Karpas-422 (cell line): ENCODE data around the gene LANCL2. TPM values are rescaled to one million over a fixed set of nuclear protein-coding genes. Genes with fewer than 3 reads are reported as not detected.

Experiments
- DNase-seq: peaks from one replicate; pipeline ENCODE4 v3.0.0-alpha.2; 2015
- H2AFZ ChIP-seq: fragments of 200-600 bp; sonication (generic); 2 replicates; pipeline ENCODE4 v1.6.1; 2014; ENCODE audit warnings: antibody characterized with exemption, low read length, mixed read lengths
- H3K27ac ChIP-seq: fragments of 200-600 bp; sonication (generic); 2 replicates; pipeline ENCODE4 v1.5.1; 2014; ENCODE audit warnings: mild to moderate bottlenecking, low read length, moderate library complexity
- H3K27me3 ChIP-seq: fragments of 200-600 bp; sonication (generic); 2 replicates; pipeline ENCODE4 v1.6.1; 2014; ENCODE audit warnings: low read length, mixed read lengths
- H3K36me3 ChIP-seq: fragments of 200-600 bp; sonication (generic); 2 replicates; pipeline ENCODE4 v1.6.1; 2014; ENCODE audit warnings: low read length, mixed read lengths; ENCODE audit not compliant: insufficient read depth
- H3K4me1 ChIP-seq: fragments of 200-600 bp; sonication (generic); 2 replicates; pipeline ENCODE4 v1.6.1; 2014; ENCODE audit warnings: mild to moderate bottlenecking, low read length, mixed read lengths
- H3K4me2 ChIP-seq: fragments of 200-600 bp; sonication (generic); 2 replicates; pipeline ENCODE4 v1.6.1; 2014; ENCODE audit warnings: low read length, low read depth, mild to moderate bottlenecking; ENCODE audit not compliant: poor library complexity, severe bottlenecking
- H3K4me3 ChIP-seq: fragments of 200-600 bp; sonication (generic); 2 replicates; pipeline ENCODE4 v1.5.1; 2014; ENCODE audit warnings: mild to moderate bottlenecking, antibody characterized with exemption, low read length, mixed read lengths
- H3K79me2 ChIP-seq: fragments of 200-600 bp; sonication (generic); 2 replicates; pipeline ENCODE4 v1.6.1; 2014; ENCODE audit warnings: mild to moderate bottlenecking, low read length, mixed read lengths
- H3K9ac ChIP-seq: fragments of 200-600 bp; sonication (generic); 2 replicates; pipeline ENCODE4 v1.6.0; 2014; ENCODE audit warnings: low read length
- H3K9me2 ChIP-seq: fragments of 200-600 bp; sonication (generic), shearing (Covaris generic); replicated peaks from 2 replicates; pipeline ENCODE4 v1.6.0; 2014; ENCODE audit warnings: mild to moderate bottlenecking, low read length, moderate library complexity; ENCODE audit not compliant: insufficient read depth
- H3K9me3 ChIP-seq: fragments of 300-700, 200-600 bp; sonication (generic); 2 replicates; pipeline ENCODE4 v1.6.1; 2014; ENCODE audit warnings: low read length, mixed read lengths
- H4K20me1 ChIP-seq: fragments of 200-600 bp; sonication (generic); 2 replicates; pipeline ENCODE4 v1.6.1; 2014; ENCODE audit warnings: mild to moderate bottlenecking, antibody characterized with exemption, low read length, low read depth; ENCODE audit not compliant: insufficient read depth
- total RNA-seq: library from RNA; depleted of rRNA; stranded (reverse); fragments of >200 nt; shearing (Covaris generic); gene quantifications from 2 replicates; pipeline ENCODE4 v1.2.3, GENCODE V29; 2014; ENCODE audit warnings: low replicate concordance

The LANCL2 gene
- total RNA-seq, 1 experiment from 2014 or later: 10.9 TPM

DNA sequence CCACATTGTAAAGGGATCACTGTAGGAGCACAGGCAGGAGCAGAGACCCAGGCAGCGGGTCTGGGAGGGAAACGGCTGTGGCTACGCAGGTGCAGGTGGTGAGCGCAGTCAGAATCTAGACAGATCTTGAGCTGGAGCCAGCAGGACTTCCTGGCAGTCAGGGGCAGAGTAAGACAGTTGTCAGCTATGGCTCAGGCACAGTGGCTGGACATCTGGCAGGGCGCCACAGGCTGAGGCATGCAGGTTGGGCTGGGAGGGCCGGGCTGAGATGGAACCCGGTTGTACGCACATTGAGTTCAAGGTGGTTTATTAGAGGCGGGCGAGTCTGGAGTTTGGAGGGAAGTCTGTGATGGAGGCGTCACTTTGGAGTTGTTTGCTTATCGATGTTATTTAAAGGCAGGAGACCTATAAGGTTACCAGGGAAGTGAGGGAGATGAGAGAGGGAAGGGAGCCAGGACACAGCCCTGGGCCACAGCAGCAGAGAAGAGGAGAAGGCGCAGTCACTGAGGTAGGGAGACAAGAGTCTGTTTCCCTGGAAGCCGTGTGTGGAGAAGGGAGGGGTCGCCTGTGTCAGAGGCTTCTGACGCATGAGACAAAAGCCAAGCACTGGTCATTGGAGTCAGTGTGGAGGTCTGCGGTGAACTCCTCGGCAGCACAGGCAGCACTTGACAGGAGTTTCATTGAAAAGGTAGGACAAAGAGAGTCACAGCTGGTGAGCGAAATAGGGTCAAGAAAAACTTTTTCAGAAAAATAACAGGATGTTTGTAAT is 73.8 kb downstream of the LANCL2 start:
- H3K79me2 ChIP-seq: no peaks in the 10 kb centered on the region
- H2AFZ ChIP-seq: no peak overlapping the region
- no peak overlapping the region for H3K9ac ChIP-seq
- H3K27me3 ChIP-seq: no peaks in the 10 kb centered on the region
- H3K4me3 ChIP-seq: no peak overlapping the region
- no peaks in the 10 kb centered on the region for H4K20me1 ChIP-seq
- H3K36me3 ChIP-seq: no peaks in the 10 kb centered on the region
- no peaks in the 10 kb centered on the region for H3K9me2 ChIP-seq
- no peaks in the 10 kb centered on the region for H3K4me1 ChIP-seq
- DNase-seq: no peak
- H3K4me2 ChIP-seq: no peak overlapping the region
- H3K9me3 ChIP-seq: no peaks in the 10 kb centered on the region
- no peak overlapping the region for H3K27ac ChIP-seq

DNA sequence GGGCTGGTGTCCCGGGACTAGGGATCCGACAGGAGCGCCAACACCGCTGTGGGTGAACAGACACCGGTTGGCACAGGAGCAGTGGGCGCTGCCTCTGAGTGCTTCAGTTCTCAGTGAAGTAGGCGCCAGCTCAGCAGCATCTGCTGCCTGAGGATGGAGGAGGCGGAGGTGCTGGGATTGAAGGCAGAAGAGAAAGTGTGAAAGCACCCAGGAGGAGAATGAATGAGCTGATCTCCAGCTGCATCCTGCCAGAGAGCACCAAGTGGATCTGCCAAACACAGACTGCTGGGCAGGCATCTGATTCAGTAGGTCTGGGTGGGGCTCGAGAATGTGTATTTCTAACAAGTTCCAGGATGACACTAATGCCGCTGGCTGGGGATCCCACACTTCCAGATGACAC is 74.5 kb downstream of the LANCL2 start:
- Histone ChIP-seq H3K9me2 (no peaks in the 10 kb centered on the region), H2AFZ (no peak overlapping the region), H3K4me2 (no peak overlapping the region), H3K27ac (no peak overlapping the region), H3K9ac (no peak overlapping the region), H3K27me3 (no peaks in the 10 kb centered on the region), H3K79me2 (no peaks in the 10 kb centered on the region), H3K9me3 (no peaks in the 10 kb centered on the region), H3K4me3 (no peak overlapping the region), H3K36me3 (no peaks in the 10 kb centered on the region), H3K4me1 (no peaks in the 10 kb centered on the region), H4K20me1 (no peaks in the 10 kb centered on the region)
- DNase-seq: no peak

DNA sequence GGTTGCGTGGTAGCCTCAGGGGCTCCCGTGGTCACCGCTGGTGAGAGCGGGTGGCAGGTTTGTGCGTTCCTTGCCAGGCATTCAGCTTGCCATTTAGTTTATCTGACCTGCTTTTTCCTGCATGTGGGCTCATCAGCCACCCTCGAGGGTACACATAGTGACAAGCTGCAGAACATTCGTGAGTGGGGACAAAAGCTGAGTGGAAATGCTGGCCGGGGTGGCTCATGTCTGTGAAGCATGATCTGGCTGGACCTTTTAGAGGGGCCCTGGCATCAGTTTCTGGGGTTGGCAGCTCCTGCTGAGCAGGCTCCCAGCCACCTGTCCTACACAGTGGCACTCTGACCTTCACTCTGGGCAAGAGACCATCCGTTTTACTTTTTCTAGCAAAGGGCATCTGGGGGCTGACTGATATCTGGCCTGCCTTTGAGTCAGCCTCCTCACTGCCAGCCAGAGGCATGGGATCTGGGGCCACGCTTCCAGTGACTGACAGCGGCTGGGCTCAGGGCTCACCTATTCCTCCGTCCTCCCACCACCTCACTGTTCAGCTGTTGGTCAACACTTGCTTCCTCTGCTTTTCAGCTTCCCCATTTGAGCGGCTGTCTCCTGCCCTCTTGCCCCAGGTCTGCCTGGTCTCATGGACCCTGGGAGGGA is 75.0 kb downstream of the LANCL2 start:
- Histone ChIP-seq H3K9ac (no peak overlapping the region), H2AFZ (no peak overlapping the region), H3K79me2 (no peaks in the 10 kb centered on the region), H3K4me2 (no peak overlapping the region), H4K20me1 (no peaks in the 10 kb centered on the region), H3K9me3 (no peaks in the 10 kb centered on the region), H3K4me3 (no peak overlapping the region), H3K4me1 (no peaks in the 10 kb centered on the region), H3K9me2 (no peaks in the 10 kb centered on the region), H3K27me3 (no peaks in the 10 kb centered on the region), H3K27ac (no peak overlapping the region), H3K36me3 (no peaks in the 10 kb centered on the region)
- no peak for DNase-seq

DNA sequence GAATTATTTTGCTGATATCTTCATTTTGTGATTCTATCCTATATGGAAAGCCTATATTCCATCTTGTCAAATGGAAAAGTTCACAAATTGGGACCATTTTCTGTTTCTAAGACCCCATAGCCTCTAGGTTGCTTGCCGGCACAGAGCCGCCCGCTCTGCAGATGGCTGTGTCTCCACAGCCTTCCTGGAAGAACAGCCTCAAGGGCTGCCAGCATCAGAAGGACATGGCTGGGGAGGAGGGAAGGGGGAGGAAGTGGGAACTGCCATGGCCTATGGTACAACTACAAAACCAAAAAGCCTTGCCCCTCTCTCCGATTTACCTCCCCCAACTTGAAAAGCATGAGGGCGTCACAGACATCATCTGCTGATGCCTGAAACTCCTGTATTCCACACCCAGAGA is 75.9 kb downstream of the LANCL2 start:
- no peaks in the 10 kb centered on the region for H3K27me3 ChIP-seq
- no peaks in the 10 kb centered on the region for H3K9me3 ChIP-seq
- DNase-seq: no peak
- H3K4me2 ChIP-seq: no peak overlapping the region
- no peaks in the 10 kb centered on the region for H3K36me3 ChIP-seq
- no peak overlapping the region for H2AFZ ChIP-seq
- H3K4me3 ChIP-seq: no peak overlapping the region
- no peaks in the 10 kb centered on the region for H3K9me2 ChIP-seq
- H3K79me2 ChIP-seq: no peaks in the 10 kb centered on the region
- no peaks in the 10 kb centered on the region for H3K4me1 ChIP-seq
- H3K9ac ChIP-seq: no peak overlapping the region
- no peaks in the 10 kb centered on the region for H4K20me1 ChIP-seq
- H3K27ac ChIP-seq: no peak overlapping the region

DNA sequence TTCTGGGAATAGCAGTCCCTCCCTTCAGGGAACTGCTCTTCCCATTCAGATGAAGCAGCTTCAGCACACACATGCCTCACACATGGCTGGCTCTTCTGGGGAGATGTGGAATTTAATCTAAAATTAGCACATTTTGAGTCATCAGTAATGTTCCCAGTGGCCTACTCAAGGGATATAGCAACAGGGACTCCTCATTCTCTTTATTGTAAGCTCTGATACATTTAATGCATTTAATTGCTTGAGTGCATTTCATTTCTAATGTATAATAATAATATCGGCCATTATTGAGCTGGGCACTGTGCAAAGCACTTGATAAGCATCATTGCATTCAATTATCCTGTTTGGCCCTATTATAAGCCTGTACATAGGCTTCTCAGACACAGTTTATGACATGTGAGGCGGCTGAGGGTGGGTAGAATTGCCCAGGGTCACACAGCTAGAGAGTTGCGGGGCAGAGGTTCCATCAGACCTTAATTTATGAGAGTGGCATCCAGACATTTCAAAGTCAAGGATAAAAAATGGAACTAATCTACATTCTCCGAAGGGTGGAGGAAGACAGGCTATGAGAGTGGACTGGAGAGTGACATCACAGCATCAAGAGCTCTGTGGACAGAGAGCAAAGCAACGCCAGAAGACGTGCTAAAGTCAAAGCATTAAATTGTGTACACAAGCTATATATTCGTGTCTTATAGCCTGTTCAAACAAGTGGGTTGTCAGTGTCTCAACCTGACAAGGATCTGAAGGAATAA is 76.8 kb downstream of the LANCL2 start:
- H3K9me2 ChIP-seq: no peaks in the 10 kb centered on the region
- no peak overlapping the region for H3K4me2 ChIP-seq
- no peaks in the 10 kb centered on the region for H3K27me3 ChIP-seq
- H3K27ac ChIP-seq: no peak overlapping the region
- H4K20me1 ChIP-seq: no peaks in the 10 kb centered on the region
- no peak for DNase-seq
- no peak overlapping the region for H2AFZ ChIP-seq
- no peaks in the 10 kb centered on the region for H3K36me3 ChIP-seq
- no peaks in the 10 kb centered on the region for H3K9me3 ChIP-seq
- H3K9ac ChIP-seq: no peak overlapping the region
- no peaks in the 10 kb centered on the region for H3K79me2 ChIP-seq
- no peaks in the 10 kb centered on the region for H3K4me1 ChIP-seq
- H3K4me3 ChIP-seq: no peak overlapping the region

DNA sequence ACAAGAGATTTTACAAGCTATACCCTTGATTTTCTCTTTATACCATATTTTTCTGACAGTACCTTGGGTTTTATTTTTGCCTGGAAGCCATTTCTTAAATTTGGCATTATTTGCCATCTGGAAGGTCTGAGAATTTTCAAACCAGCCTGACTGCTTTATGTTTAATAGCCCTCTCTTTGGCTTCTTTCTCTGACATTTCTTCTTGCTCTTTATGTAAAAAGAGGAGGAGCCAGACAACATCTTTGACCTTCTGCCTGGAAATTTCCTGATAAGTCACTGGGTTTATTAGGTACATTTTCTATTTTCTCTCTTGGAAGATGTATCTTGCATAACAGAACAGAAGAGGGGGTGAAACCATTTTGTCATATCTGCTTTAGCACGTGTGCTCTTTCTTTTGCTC is 79.6 kb downstream of the LANCL2 start:
- Histone ChIP-seq H3K27ac (no peak overlapping the region), H2AFZ (no peak overlapping the region), H3K4me1 (no peaks in the 10 kb centered on the region), H3K4me2 (no peak overlapping the region), H3K36me3 (no peaks in the 10 kb centered on the region), H3K9ac (no peak overlapping the region), H3K27me3 (no peaks in the 10 kb centered on the region), H3K4me3 (no peak overlapping the region), H4K20me1 (no peaks in the 10 kb centered on the region), H3K79me2 (no peaks in the 10 kb centered on the region), H3K9me3 (no peaks in the 10 kb centered on the region), H3K9me2 (no peaks in the 10 kb centered on the region)
- DNase-seq: no peak

DNA sequence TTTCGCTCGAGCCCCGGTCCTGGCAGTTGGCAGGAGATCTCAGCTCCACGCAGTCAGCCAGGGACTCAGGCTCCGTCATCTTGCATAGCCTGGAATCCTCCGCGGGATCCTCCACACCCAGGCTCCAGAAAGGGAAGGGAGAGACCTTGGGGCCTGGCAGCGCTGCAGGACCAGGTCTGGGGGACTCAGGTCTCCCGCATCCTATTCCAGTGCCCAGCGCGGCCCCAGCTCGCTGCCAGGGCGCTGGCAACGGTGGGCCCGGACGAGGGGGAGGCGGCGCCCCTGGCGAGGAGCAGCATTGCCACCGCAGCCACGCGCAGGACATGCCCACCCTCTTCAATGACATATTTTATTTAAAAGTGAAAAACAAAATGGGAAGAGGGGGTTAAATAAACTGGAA is 83.4 kb downstream of the LANCL2 start:
- no peaks in the 10 kb centered on the region for H3K27me3 ChIP-seq
- H2AFZ ChIP-seq: no peak overlapping the region
- H3K27ac ChIP-seq: no peak overlapping the region
- no peaks in the 10 kb centered on the region for H3K9me2 ChIP-seq
- 0 out of 2 replicates have a peak, but pooled peaks cover 6% of the 10 kb centered on the region for H4K20me1 ChIP-seq
- DNase-seq: no peak
- no peaks in the 10 kb centered on the region for H3K9me3 ChIP-seq
- no peaks in the 10 kb centered on the region for H3K79me2 ChIP-seq
- H3K4me2 ChIP-seq: no peak overlapping the region
- no peaks in the 10 kb centered on the region for H3K36me3 ChIP-seq
- no peaks in the 10 kb centered on the region for H3K4me1 ChIP-seq
- H3K9ac ChIP-seq: no peak overlapping the region
- H3K4me3 ChIP-seq: no peak overlapping the region
